ENCODE results near the gene TNNI3K. TPM values are rescaled to one million over a fixed set of nuclear protein-coding genes. Genes with fewer than 3 reads are reported as not detected.

TNNI3K gene
- total RNA-seq, 1 donor from 2014 or later, result 89.7 TPM

DNA sequence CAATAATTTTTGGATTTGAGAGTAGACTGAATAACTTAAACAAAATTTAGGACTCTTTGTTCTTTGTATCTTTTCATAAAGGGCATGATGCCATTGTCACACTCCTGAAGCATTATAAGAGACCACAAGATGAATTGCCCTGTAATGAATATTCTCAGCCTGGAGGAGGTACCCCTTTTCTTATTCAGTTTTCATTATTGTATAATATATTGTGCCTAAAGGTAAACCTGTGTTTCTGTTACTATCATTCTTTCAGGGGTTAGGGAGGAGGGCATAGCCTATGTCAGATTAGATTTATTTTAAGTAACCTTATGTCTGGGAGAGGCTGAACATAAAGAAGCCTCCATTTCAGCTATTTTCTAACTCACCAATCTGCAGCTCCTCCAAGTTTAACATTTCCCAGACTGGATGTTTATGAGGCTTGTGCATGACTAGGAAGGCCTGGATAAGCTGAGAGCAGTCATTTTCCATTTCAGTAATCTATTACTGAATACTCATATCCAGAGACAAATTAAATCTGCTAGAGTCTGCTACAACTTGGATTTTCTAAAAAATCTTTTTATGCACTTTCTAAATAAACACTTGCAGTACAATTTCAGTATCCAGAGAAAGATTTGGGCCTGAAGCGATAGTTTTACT lies 132.1 kb downstream of the TNNI3K start:
- Histone ChIP-seq H3K4me1 (peaks cover 25% of the 10 kb centered on the region), H3K4me3 (no peak overlapping the region), H3K36me3 (peaks cover 36% of the 10 kb centered on the region), H3K27ac (replicated peaks) (no peak overlapping the region), H3K9me3 (replicated peaks) (peaks cover 8% of the 10 kb centered on the region), H3K27me3 (ENCODE audit: low read depth) (no peaks in the 10 kb centered on the region)
- intact Hi-C loops (cut with micrococcal nuclease), result no loop called here
- TF ChIP-seq, protein P1, sequence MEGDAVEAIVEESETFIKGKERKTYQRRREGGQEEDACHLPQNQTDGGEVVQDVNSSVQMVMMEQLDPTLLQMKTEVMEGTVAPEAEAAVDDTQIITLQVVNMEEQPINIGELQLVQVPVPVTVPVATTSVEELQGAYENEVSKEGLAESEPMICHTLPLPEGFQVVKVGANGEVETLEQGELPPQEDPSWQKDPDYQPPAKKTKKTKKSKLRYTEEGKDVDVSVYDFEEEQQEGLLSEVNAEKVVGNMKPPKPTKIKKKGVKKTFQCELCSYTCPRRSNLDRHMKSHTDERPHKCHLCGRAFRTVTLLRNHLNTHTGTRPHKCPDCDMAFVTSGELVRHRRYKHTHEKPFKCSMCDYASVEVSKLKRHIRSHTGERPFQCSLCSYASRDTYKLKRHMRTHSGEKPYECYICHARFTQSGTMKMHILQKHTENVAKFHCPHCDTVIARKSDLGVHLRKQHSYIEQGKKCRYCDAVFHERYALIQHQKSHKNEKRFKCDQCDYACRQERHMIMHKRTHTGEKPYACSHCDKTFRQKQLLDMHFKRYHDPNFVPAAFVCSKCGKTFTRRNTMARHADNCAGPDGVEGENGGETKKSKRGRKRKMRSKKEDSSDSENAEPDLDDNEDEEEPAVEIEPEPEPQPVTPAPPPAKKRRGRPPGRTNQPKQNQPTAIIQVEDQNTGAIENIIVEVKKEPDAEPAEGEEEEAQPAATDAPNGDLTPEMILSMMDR (IDR thresholded peaks at IDR 0.05; ENCODE audit: borderline replicate concordance), result no peak
- no peak for DNase-seq

DNA sequence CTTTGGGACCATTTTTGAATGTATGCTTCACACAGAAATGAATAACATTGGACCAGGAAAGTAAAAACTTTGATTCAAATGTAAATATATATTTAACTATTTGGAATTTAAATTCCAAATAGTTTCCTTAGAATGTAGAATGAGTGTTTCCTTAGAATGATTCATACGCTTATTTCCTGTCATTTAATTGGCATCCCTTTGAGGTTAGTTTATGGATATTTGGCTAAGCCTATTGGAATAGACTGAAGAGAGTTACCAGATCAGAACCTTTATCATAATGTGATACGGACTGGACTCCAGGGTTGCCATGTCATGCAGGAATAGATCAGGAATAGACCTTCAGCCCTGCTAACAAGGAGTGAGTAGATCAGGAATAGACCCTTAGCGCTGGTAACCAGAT lies 133.1 kb downstream of the TNNI3K start:
- Histone ChIP-seq H3K27ac (replicated peaks) (no peak overlapping the region), H3K36me3 (peaks cover 36% of the 10 kb centered on the region), H3K4me3 (no peak overlapping the region), H3K27me3 (ENCODE audit: low read depth) (no peaks in the 10 kb centered on the region), H3K4me1 (peaks cover 19% of the 10 kb centered on the region), H3K9me3 (replicated peaks) (peaks cover 8% of the 10 kb centered on the region)
- DNase-seq, result no peak
- TF ChIP-seq, protein P1 (IDR thresholded peaks at IDR 0.05; ENCODE audit: borderline replicate concordance), result no peak
- intact Hi-C loops (cut with micrococcal nuclease), result no loop called here

DNA sequence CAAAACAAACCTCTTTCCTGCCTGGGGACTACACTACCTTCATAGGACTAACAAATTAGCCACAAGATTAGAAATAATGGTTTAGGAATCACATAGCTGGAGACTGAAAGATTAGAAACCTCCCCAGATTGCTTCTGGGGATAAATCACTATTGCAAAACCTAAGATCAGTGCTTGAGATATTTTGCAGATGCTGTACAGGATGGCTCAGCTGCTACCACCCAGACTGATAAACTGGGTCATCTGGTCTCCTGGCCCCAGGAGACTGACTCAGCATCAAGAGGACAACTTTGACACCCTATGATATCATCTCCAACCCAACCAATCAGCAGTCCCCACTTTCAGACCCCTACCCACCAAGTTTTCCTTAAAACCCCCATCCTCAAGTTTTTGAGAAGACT lies 140.2 kb downstream of the TNNI3K start:
- H3K9me3 ChIP-seq (replicated peaks), result no peaks in the 10 kb centered on the region
- peaks cover 37% of the 10 kb centered on the region for H3K4me1 ChIP-seq
- no peak for DNase-seq
- no peak overlapping the region for H3K4me3 ChIP-seq
- intact Hi-C loops (cut with micrococcal nuclease), result no loop called here
- peaks cover 8% of the 10 kb centered on the region for H3K36me3 ChIP-seq
- TF ChIP-seq, protein P1 (IDR thresholded peaks at IDR 0.05; ENCODE audit: borderline replicate concordance), result no peak
- no peaks in the 10 kb centered on the region for H3K27me3 ChIP-seq (ENCODE audit: low read depth)
- H3K27ac ChIP-seq (replicated peaks), result no peak overlapping the region

DNA sequence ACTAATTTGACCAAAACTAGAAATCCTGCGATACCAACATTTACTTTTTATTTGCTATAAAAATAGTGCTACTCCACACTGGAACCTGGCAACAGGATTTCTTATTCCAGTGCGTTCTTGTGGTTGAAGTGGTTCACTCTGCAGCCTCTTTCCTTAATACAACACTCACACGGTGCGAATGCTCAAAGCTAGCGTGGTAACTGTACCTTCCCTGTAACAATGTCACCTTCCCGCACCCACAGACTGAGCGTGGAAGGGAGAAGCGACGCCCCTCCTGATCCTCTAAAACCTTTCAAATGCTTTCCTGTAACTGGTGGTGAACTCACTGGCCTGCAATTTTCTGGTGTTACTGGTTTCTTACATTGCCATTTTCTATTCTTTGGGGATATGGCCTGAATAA lies 145.1 kb downstream of the TNNI3K start:
- DNase-seq, result no peak
- Histone ChIP-seq H3K4me3 (no peak overlapping the region), H3K9me3 (replicated peaks) (no peaks in the 10 kb centered on the region), H3K27me3 (ENCODE audit: low read depth) (no peaks in the 10 kb centered on the region), H3K4me1 (peaks cover 50% of the 10 kb centered on the region), H3K27ac (replicated peaks) (peak overlapping the region; percentile 61), H3K36me3 (no peaks in the 10 kb centered on the region)
- intact Hi-C loops (cut with micrococcal nuclease), result no loop called here
- TF ChIP-seq, protein P1 (IDR thresholded peaks at IDR 0.05; ENCODE audit: borderline replicate concordance), result no peak

DNA sequence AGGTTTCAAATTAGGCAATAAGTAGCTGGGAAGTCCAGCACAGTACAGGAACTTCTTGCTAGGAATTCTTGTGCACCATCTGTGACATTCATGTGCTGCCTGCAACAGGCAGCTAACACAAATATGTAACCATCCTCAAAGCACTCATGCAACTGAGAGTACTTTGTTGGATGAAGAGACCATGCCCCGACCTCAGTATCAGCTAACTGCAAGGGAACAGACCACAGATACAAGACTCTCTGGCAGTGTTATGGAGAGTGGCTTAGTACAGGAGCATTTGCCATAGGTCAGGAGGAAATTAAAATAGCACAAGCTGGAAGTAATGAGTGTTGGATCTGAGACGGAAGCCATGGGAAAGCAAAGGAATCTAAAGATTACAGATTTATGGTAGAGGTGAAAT lies 153.7 kb downstream of the TNNI3K start:
- Histone ChIP-seq H3K4me1 (peaks cover 36% of the 10 kb centered on the region), H3K27me3 (ENCODE audit: low read depth) (no peaks in the 10 kb centered on the region), H3K36me3 (peaks cover 3% of the 10 kb centered on the region), H3K27ac (replicated peaks) (peak overlapping the region; percentile 57), H3K9me3 (replicated peaks) (no peaks in the 10 kb centered on the region), H3K4me3 (no peak overlapping the region)
- TF ChIP-seq, protein P1 (IDR thresholded peaks at IDR 0.05; ENCODE audit: borderline replicate concordance), result no peak
- DNase-seq, result no peak
- intact Hi-C loops (cut with micrococcal nuclease), result no loop called here

Data from left ventricle myocardium inferior (tissue), 1 donor.